ENCODE results near the gene SLC39A11. TPM values are rescaled to one million over a fixed set of nuclear protein-coding genes. Genes with fewer than 3 reads are reported as not detected.

SLC39A11 gene
- total RNA-seq, 1 experiment from 2014 or later, result 46.4 TPM

DNA sequence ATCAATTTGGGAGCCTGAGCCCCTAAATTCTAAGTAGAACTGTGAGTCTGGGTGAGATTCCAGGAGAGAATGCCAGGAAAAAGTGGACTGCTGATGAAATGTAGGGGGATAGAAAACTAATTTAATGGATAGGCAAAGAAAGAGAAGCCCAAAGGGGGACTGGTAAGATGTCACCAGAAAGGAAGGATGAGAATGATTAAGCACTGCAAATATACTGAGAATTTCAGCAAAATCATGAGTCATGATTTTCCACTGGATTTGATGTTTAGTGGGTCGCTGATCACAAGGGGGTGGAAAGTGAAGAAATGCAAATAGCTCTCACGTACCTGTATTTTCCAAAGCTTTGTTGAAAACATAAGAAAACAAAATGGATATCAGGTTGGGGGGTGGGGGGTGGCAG is 201.8 kb downstream of the SLC39A11 start:
- no peak overlapping the region for H3K9ac ChIP-seq (ENCODE audit: low read length)
- ChIA-PET RAD21 (ENCODE audit: low non-redundant PET in 1 of 2, low total read pairs in 2 of 2, uncharacterized antibody in 2 of 2, unreplicated experiment in 2 of 2) (no interaction called here), CTCF (interaction anchor here (0.6 to 1.5 kb wide), 3 partner anchors 162 to 361 kb away, joined by 3 read pairs; no protein-coding TSS in a partner anchor), POLR2A (no interaction called here)
- H3K4me2 ChIP-seq (ENCODE audit: low read length), result peak overlapping the region; percentile 32
- DNase-seq (ENCODE audit: low read depth, low spot score) (no peak), ATAC-seq (no peak)
- no peak overlapping the region for H2AFZ ChIP-seq (ENCODE audit: low read depth, low read length, poor library complexity, severe bottlenecking)
- no peaks in the 10 kb centered on the region for H3K9me3 ChIP-seq (ENCODE audit: control insufficient read depth in 1 of 2, insufficient read depth in 1 of 2, low read depth in 1 of 2, low read length in 2 of 2)
- no peaks in the 10 kb centered on the region for H3K9me2 ChIP-seq (ENCODE audit: insufficient read depth)
- H4K20me1 ChIP-seq (ENCODE audit: insufficient read depth), result no peaks in the 10 kb centered on the region
- TF ChIP-seq FOSL1 (IDR thresholded peaks at IDR 0.05; ENCODE audit: low read depth), result peak; percentile 64
- TF ChIP-seq, protein P1, sequence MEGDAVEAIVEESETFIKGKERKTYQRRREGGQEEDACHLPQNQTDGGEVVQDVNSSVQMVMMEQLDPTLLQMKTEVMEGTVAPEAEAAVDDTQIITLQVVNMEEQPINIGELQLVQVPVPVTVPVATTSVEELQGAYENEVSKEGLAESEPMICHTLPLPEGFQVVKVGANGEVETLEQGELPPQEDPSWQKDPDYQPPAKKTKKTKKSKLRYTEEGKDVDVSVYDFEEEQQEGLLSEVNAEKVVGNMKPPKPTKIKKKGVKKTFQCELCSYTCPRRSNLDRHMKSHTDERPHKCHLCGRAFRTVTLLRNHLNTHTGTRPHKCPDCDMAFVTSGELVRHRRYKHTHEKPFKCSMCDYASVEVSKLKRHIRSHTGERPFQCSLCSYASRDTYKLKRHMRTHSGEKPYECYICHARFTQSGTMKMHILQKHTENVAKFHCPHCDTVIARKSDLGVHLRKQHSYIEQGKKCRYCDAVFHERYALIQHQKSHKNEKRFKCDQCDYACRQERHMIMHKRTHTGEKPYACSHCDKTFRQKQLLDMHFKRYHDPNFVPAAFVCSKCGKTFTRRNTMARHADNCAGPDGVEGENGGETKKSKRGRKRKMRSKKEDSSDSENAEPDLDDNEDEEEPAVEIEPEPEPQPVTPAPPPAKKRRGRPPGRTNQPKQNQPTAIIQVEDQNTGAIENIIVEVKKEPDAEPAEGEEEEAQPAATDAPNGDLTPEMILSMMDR (IDR thresholded peaks at IDR 0.05 in 2 of 3, conservative IDR thresholded peaks at IDR 0.05 in 1 of 3; ENCODE audit: borderline replicate concordance in 1 of 3, insufficient read depth in 1 of 3, low read depth in 2 of 3, low read length in 2 of 3), result no peak
- no peak for TF ChIP-seq EZH2 (IDR thresholded peaks at IDR 0.05)
- no peak for TF ChIP-seq SP1 (IDR thresholded peaks at IDR 0.05; ENCODE audit: low read depth)
- TF ChIP-seq JUND (IDR thresholded peaks at IDR 0.05), result peak; percentile 66
- no peak for TF ChIP-seq ELF1 (IDR thresholded peaks at IDR 0.05; ENCODE audit: borderline replicate concordance, low read depth)
- TF ChIP-seq CBX3 (IDR thresholded peaks at IDR 0.05; ENCODE audit: low read depth), result no peak
- TF ChIP-seq EGR1 (IDR thresholded peaks at IDR 0.05; ENCODE audit: low read depth), result 0 out of 2 replicates have a peak, but pooled peaks have one; percentile 18
- no peak for TF ChIP-seq ZFX (IDR thresholded peaks at IDR 0.05)
- no peak for TF ChIP-seq ZNF274 (IDR thresholded peaks at IDR 0.05; ENCODE audit: low read depth, low read length)
- no peak overlapping the region for H3K4me3 ChIP-seq (replicated peaks in 1 of 2; ENCODE audit: low read depth in 1 of 2, low read length in 2 of 2)
- intact Hi-C loops (cut with micrococcal nuclease), result loop anchor here (5.0 kb wide), 1 partner anchor 87 kb away; no protein-coding TSS in a partner anchor
- H3K79me2 ChIP-seq (ENCODE audit: insufficient read depth, low read length), result no peaks in the 10 kb centered on the region
- BruUV-seq (replicated peaks), result no TSS peak
- H3K27ac ChIP-seq (ENCODE audit: low read depth, low read length), result peak overlapping the region; percentile 15; the same call in 1 of the 2 replicates
- H3K27me3 ChIP-seq (ENCODE audit: insufficient read depth, low read length), result no peaks in the 10 kb centered on the region
- H3K4me1 ChIP-seq (ENCODE audit: control insufficient read depth in 1 of 2, insufficient read depth in 2 of 2, low read length in 2 of 2), result peaks cover 46 to 53% of the 10 kb centered on the region in 2 experiments
- H3K36me3 ChIP-seq (ENCODE audit: control insufficient read depth in 1 of 2, insufficient read depth in 2 of 2, low read length in 2 of 2), result no peaks in the 10 kb centered on the region

DNA sequence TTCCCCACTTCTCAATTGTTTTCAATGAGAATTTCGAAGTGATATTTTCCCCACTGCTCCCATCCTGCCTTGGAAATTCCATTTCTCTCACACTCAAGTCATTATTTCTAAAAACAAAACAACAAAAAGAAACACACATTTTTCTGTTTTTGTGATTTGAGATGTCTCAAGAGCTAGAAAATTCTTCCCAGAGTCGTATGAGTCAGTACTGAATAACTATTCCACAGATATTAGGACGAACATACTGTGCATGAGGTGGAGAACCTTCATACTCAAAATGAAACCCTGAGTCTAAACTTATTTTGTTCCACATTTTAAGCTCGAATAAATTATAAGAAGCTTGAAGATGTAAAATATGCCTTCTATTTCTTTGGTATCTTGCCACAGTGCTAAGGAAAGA is 204.6 kb downstream of the SLC39A11 start:
- no peak for DNase-seq (ENCODE audit: low read depth, low spot score)
- Histone ChIP-seq H3K4me3 (replicated peaks in 1 of 2; ENCODE audit: low read depth in 1 of 2, low read length in 2 of 2) (no peak overlapping the region), H3K36me3 (ENCODE audit: control insufficient read depth in 1 of 2, insufficient read depth in 2 of 2, low read length in 2 of 2) (no peaks in the 10 kb centered on the region), H3K79me2 (ENCODE audit: insufficient read depth, low read length) (no peaks in the 10 kb centered on the region), H2AFZ (ENCODE audit: low read depth, low read length, poor library complexity, severe bottlenecking) (no peak overlapping the region), H3K9me3 (ENCODE audit: control insufficient read depth in 1 of 2, insufficient read depth in 1 of 2, low read depth in 1 of 2, low read length in 2 of 2) (no peaks in the 10 kb centered on the region), H3K9me2 (ENCODE audit: insufficient read depth) (no peaks in the 10 kb centered on the region), H4K20me1 (ENCODE audit: insufficient read depth) (no peaks in the 10 kb centered on the region), H3K9ac (ENCODE audit: low read length) (no peak overlapping the region), H3K4me1 (ENCODE audit: control insufficient read depth in 1 of 2, insufficient read depth in 2 of 2, low read length in 2 of 2) (peaks cover 19 to 25% of the 10 kb centered on the region in 2 experiments), H3K27ac (ENCODE audit: low read depth, low read length) (no peak overlapping the region), H3K27me3 (ENCODE audit: insufficient read depth, low read length) (no peaks in the 10 kb centered on the region), H3K4me2 (ENCODE audit: low read length) (no peak overlapping the region)
- BruUV-seq (replicated peaks), result no TSS peak
- ChIA-PET POLR2A (no interaction called here), CTCF (no interaction called here), RAD21 (ENCODE audit: low non-redundant PET in 1 of 2, low total read pairs in 2 of 2, uncharacterized antibody in 2 of 2, unreplicated experiment in 2 of 2) (no interaction called here)
- intact Hi-C loops (cut with micrococcal nuclease), result no loop called here
- no peak for ATAC-seq
- TF ChIP-seq TCF7L2 (IDR thresholded peaks at IDR 0.05; ENCODE audit: borderline replicate concordance, extremely low read depth, insufficient read depth, insufficient read length), result no peak
- TF ChIP-seq CEBPB (IDR thresholded peaks at IDR 0.05; ENCODE audit: low read depth), result no peak
- no peak for TF ChIP-seq SP1 (IDR thresholded peaks at IDR 0.05; ENCODE audit: low read depth)
- TF ChIP-seq RAD21 (IDR thresholded peaks at IDR 0.05; ENCODE audit: low read depth), result no peak
